Activated CD8-positive, alpha-beta memory T cell treated with anti-CD3 and anti-CD28 coated beads for 48 hours (primary cell): ENCODE results near the gene AEN.

Source experiments
- DNase-seq, 3 experiments: peaks; one replicate each; pipeline ENCODE4 v3.0.0-alpha.2; 2020; ENCODE audit warnings: low read depth in 2 of 3, low spot score in 2 of 3

AEN gene

GRCh38 chr15:88649753-88650551, 28.8 kb downstream of the AEN start:
- no peak for DNase-seq

GRCh38 chr15:88650556-88650955, 29.4 kb downstream of the AEN start:
- DNase-seq, result no peak

- DNase-seq, result no peak
These were observed 30.1 kb downstream of the AEN start for GRCh38 chr15:88651136-88651732.

- DNase-seq, result no peak
These were observed 30.8 kb downstream of the AEN start for GRCh38 chr15:88651971-88652370.

- DNase-seq, result no peak
These were observed 31.5 kb downstream of the AEN start for GRCh38 chr15:88652456-88653199.

- no peak for DNase-seq
These were observed 32.3 kb downstream of the AEN start for GRCh38 chr15:88653200-88654064.

DNA sequence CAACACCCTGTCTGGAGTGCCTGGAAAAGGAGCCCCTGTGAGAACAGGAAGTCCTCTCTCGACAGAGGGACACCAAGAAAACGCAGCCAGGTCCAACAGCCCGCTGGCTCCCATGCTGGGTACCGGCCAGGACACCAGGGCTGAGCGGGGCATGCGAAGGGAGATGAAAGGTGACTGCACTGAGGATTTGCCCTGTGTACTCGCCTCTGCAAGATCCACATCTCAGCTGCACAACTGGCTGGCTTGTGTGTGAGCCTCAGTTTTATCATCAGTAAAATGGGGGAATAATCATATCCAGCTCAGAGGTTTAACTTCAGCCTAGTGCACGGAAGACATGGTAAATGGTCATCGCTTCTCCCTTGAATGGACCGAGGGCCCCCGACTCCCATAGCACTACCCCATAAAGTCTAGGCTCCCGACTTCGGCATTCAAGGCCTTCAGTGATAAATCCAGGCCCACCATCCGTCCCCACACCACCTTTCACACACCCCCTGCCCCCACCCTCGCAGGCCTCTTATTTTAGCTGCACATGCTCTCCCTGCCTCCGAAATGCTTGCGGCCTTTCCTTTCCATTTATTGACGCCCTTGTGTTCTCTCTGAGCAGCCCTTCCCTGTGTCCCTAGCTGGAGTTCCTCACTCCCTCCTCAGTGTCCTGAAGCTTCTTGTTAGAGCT, 33.4 kb downstream of the AEN start:
- no peak for DNase-seq

- DNase-seq, result no peak
These were observed 34.0 kb downstream of the AEN start for GRCh38 chr15:88655103-88655553.

DNA sequence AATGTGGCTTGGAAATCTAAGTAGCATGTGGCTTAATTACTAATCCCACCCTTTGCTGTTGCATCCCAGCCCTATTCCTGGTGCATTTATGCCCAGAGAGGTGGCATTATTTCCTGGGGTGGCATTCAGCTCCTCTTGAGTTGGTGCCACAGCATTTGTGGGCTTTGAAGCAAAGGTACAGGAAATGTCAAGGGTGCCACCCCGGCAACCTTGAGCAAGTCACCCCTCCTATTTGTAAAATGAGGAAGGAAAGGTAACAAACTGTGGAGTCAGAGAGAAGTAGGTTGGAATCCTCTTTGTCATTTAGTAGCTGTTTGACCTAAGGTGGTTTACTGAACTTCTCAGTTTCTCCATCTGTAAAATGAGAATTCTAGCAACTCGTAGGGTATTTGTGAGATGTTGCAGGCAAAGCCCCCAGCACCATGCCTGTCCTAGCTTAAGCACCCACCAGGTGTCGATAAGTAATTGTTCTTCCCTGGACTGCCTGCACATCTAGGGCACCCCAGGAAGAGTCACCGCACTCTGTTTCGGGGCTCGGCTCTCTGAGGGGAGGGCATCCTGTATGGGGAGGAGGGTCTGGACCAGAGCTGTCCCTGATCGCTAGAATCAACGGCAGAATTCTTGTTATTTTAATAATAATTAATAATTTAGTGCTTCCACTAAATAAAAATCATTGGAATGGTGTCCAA, 34.8 kb downstream of the AEN start:
- DNase-seq, result no peak

GRCh38 chr15:88656760-88657221, 35.7 kb downstream of the AEN start:
- DNase-seq, result no peak

GRCh38 chr15:88657326-88658069, 36.4 kb downstream of the AEN start:
- no peak for DNase-seq

DNA sequence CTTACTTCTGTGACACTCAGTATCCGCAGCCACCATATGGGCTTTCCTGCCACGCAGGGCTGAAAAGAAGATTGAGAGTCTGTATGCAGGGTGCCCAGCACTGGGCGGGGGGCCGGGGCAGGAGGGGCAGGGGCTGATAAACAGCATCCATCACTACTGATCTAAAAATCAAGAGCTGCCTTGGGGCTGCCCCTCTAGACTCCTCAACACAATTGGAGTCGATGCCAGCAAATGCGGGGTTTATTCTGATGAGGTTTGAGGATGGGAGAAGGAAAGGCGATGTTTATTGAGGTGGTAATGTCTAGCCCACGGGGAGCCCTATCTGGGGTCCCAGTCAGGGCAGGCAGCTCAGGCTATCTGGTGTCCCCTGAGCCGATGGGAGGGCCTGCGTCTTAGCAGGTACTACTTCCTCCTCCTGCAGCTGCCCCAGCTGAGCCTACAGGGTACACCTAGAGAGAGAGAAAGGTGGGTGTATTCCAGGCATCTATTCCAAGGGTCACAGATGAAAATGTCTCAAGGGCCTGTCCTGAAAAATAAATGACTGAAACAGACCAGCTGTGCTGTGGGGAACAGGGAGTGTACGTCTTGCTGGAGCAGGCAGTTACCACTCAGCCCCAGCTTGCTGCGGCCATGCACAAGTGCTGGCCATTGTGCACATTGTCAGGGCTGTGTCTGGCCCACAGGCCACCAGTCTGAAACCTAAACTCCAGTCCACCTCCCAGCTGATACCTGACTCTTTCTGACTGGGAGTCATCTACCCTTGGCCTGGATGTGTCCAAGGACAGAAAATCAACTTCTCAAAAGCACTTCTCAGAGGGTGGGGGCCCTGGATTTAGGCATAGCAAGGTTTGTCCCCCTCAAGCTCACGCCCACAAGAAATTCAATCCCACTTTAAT, 37.2 kb downstream of the AEN start:
- no peak for DNase-seq

- no peak for DNase-seq
These were observed 38.1 kb downstream of the AEN start for GRCh38 chr15:88658972-88659931.

DNA sequence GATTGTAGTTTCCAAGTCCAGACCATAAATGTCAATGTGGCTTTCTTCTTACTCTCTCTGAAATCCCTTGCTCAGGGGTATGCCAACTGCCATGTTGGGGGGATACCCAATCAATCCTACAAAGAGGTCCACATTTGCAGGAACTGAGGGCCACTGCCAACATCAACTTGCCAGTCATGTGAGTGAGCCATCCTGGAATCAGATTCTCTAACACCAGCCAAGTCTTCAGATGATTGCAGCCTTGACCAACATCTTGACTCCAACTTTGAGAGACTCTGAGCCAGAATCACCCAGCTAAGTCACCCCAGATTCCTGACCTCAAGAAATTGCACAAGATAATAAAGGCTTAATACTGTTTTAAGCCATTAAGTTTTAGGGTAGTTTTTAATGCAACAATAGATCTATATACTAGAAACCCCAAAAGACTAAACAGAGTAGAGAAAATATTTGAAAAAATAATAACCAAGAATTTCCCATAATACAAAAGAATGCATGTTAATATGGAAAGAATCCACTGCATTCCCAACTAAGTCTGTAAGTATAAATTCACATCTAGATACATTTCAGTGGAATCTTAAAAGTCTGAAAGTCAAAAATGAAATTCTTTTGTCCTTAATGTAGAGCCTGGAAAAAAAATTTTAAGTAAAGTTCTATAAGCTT, 40.0 kb downstream of the AEN start:
- DNase-seq, result no peak

GRCh38 chr15:88661761-88662556, 40.8 kb downstream of the AEN start:
- DNase-seq, result no peak
